Effector memory CD8-positive, alpha-beta T cell (primary cell): ENCODE results near the gene SPON2.

Source experiments
- ATAC-seq: fragments of 150-1000 bp; cut with Tn5 transposase; replicated peaks from 2 replicates; pipeline ENCODE4 v1.10.0; 2021; ENCODE audit warnings: mild to moderate bottlenecking, moderate library complexity
- DNase-seq, 3 experiments: peaks; one replicate each; pipeline ENCODE4 v3.0.0; 2021
- H3K27ac Mint-ChIP-seq, 2 donors: one replicate each; pipeline ENCODE4 v1.8.0; 2022; ENCODE audit warnings: mild to moderate bottlenecking in 2 of 2, mixed read lengths in 2 of 2, moderate library complexity in 2 of 2
- H3K27me3 Mint-ChIP-seq, 2 donors: one replicate each; pipeline ENCODE4 v1.8.0; 2022; ENCODE audit warnings: mixed read lengths in 2 of 2
- H3K36me3 Mint-ChIP-seq: one replicate; pipeline ENCODE4 v1.8.0; 2022; ENCODE audit warnings: mild to moderate bottlenecking, moderate library complexity, mixed read lengths; ENCODE audit not compliant: insufficient read depth
- H3K4me1 Mint-ChIP-seq, 2 donors: one replicate each; pipeline ENCODE4 v1.8.0; 2022; ENCODE audit warnings: low read depth in 2 of 2, mixed read lengths in 2 of 2
- H3K4me3 Mint-ChIP-seq, 2 donors: one replicate each; pipeline ENCODE4 v1.8.0; 2022; ENCODE audit warnings: mild to moderate bottlenecking in 2 of 2, mixed read lengths in 2 of 2, moderate library complexity in 2 of 2
- H3K9me3 Mint-ChIP-seq, 2 donors: one replicate each; pipeline ENCODE4 v1.8.0; 2022; ENCODE audit warnings: mixed read lengths in 2 of 2

The SPON2 gene

GRCh38 chr4:1195109-1195671, 22.8 kb upstream of the SPON2 start:
- Mint-ChIP-seq H3K27me3 (no peaks in the 10 kb centered on the region), H3K4me3 (no peak overlapping the region), H3K9me3 (no peaks in the 10 kb centered on the region), H3K27ac (no peak overlapping the region), H3K36me3 (peaks cover 39% of the 10 kb centered on the region), H3K4me1 (peaks cover 27 to 34% of the 10 kb centered on the region in 2 donors)
- DNase-seq (no peak), ATAC-seq (no peak)

GRCh38 chr4:1194010-1194900, 21.9 kb upstream of the SPON2 start:
- ATAC-seq (no peak), DNase-seq (no peak)

GRCh38 chr4:1193206-1194009, 21.0 kb upstream of the SPON2 start:
- no peak for ATAC-seq
- no peak for DNase-seq
- Mint-ChIP-seq H3K27me3 (no peaks in the 10 kb centered on the region), H3K4me1 (peaks cover 20 to 32% of the 10 kb centered on the region in 2 donors), H3K9me3 (no peaks in the 10 kb centered on the region), H3K27ac (peak overlapping the region; percentile 69 to 75), H3K36me3 (peaks cover 39% of the 10 kb centered on the region), H3K4me3 (peak overlapping the region in 1 of 2 donors; percentile 33)

More at GRCh38 chr4:1194010-1194900, 21.9 kb upstream of the SPON2 start:
- H3K27ac Mint-ChIP-seq, result peak overlapping the region in 1 of 2 donors; percentile 75
- peaks cover 39% of the 10 kb centered on the region for H3K36me3 Mint-ChIP-seq
- H3K9me3 Mint-ChIP-seq, result no peaks in the 10 kb centered on the region
- H3K4me1 Mint-ChIP-seq, result peaks cover 19 to 32% of the 10 kb centered on the region in 2 donors
- no peaks in the 10 kb centered on the region for H3K27me3 Mint-ChIP-seq
- H3K4me3 Mint-ChIP-seq, result peak overlapping the region in 1 of 2 donors; percentile 33

GRCh38 chr4:1192493-1193205, 20.3 kb upstream of the SPON2 start:
- H3K27ac Mint-ChIP-seq, result peak overlapping the region; percentile 69 to 75
- no peak overlapping the region for H3K4me3 Mint-ChIP-seq
- peaks cover 38% of the 10 kb centered on the region for H3K36me3 Mint-ChIP-seq
- no peaks in the 10 kb centered on the region for H3K27me3 Mint-ChIP-seq
- ATAC-seq (no peak), DNase-seq (no peak)
- H3K4me1 Mint-ChIP-seq, result peaks cover 18 to 30% of the 10 kb centered on the region in 2 donors
- H3K9me3 Mint-ChIP-seq, result no peaks in the 10 kb centered on the region

- H3K36me3 Mint-ChIP-seq, result peaks cover 33% of the 10 kb centered on the region
- H3K4me3 Mint-ChIP-seq, result no peak overlapping the region
- no peak for ATAC-seq
- no peaks in the 10 kb centered on the region for H3K9me3 Mint-ChIP-seq
- peak overlapping the region; percentile 73 to 75 for H3K27ac Mint-ChIP-seq
- no peak for DNase-seq
- no peaks in the 10 kb centered on the region for H3K27me3 Mint-ChIP-seq
- H3K4me1 Mint-ChIP-seq, result peaks cover 14 to 26% of the 10 kb centered on the region in 2 donors
Measured at GRCh38 chr4:1192091-1192492, 19.7 kb upstream of the SPON2 start.

GRCh38 chr4:1191621-1192020, 19.2 kb upstream of the SPON2 start:
- H3K27ac Mint-ChIP-seq, result peak overlapping the region; percentile 73 to 75
- peaks cover 28% of the 10 kb centered on the region for H3K36me3 Mint-ChIP-seq
- no peaks in the 10 kb centered on the region for H3K9me3 Mint-ChIP-seq
- DNase-seq (no peak), ATAC-seq (no peak)
- no peaks in the 10 kb centered on the region for H3K27me3 Mint-ChIP-seq
- H3K4me1 Mint-ChIP-seq, result peaks cover 14 to 26% of the 10 kb centered on the region in 2 donors
- H3K4me3 Mint-ChIP-seq, result no peak overlapping the region

GRCh38 chr4:1187182-1187581, 14.8 kb upstream of the SPON2 start:
- Mint-ChIP-seq H3K4me1 (peaks cover 12 to 36% of the 10 kb centered on the region in 2 donors), H3K4me3 (peak overlapping the region in 1 of 2 donors; percentile 0), H3K36me3 (peaks cover 13% of the 10 kb centered on the region), H3K27ac (peak overlapping the region; percentile 6 to 26), H3K27me3 (no peaks in the 10 kb centered on the region), H3K9me3 (peaks cover 0 to 2% of the 10 kb centered on the region in 2 donors)
- peak; percentile 99 for ATAC-seq
- peak; percentile 47 to 61 (median 52) for DNase-seq

GRCh38 chr4:1183985-1184773, 11.8 kb upstream of the SPON2 start:
- no peaks in the 10 kb centered on the region for H3K27me3 Mint-ChIP-seq
- H3K4me3 Mint-ChIP-seq, result peak overlapping the region; percentile 66 to 74
- H3K9me3 Mint-ChIP-seq, result peaks cover 8 to 10% of the 10 kb centered on the region in 2 donors
- H3K36me3 Mint-ChIP-seq, result peaks cover 16% of the 10 kb centered on the region
- DNase-seq (no peak), ATAC-seq (peak; percentile 41)
- H3K27ac Mint-ChIP-seq, result peak overlapping the region; percentile 60 to 70
- peaks cover 24 to 42% of the 10 kb centered on the region in 2 donors for H3K4me1 Mint-ChIP-seq

GRCh38 chr4:1182313-1182712, 9.9 kb upstream of the SPON2 start:
- Mint-ChIP-seq H3K4me1 (peaks cover 30 to 45% of the 10 kb centered on the region in 2 donors), H3K27me3 (no peaks in the 10 kb centered on the region), H3K9me3 (peaks cover 8 to 10% of the 10 kb centered on the region in 2 donors), H3K36me3 (peaks cover 7% of the 10 kb centered on the region), H3K4me3 (peak overlapping the region in 1 of 2 donors; percentile 45), H3K27ac (no peak overlapping the region)
- ATAC-seq (no peak), DNase-seq (no peak)

GRCh38 chr4:1180663-1181062, 8.3 kb upstream of the SPON2 start:
- H3K27me3 Mint-ChIP-seq, result no peaks in the 10 kb centered on the region
- peaks cover 15% of the 10 kb centered on the region for H3K36me3 Mint-ChIP-seq
- H3K4me1 Mint-ChIP-seq, result peaks cover 40 to 54% of the 10 kb centered on the region in 2 donors
- peaks cover 8 to 10% of the 10 kb centered on the region in 2 donors for H3K9me3 Mint-ChIP-seq
- H3K27ac Mint-ChIP-seq, result no peak overlapping the region
- no peak for DNase-seq
- ATAC-seq, result no peak
- H3K4me3 Mint-ChIP-seq, result peak overlapping the region; percentile 3 to 50

- Mint-ChIP-seq H3K36me3 (peaks cover 15% of the 10 kb centered on the region), H3K27me3 (no peaks in the 10 kb centered on the region), H3K4me1 (peaks cover 43 to 57% of the 10 kb centered on the region in 2 donors), H3K4me3 (peak overlapping the region in 1 of 2 donors; percentile 50), H3K27ac (no peak overlapping the region), H3K9me3 (peaks cover 8 to 10% of the 10 kb centered on the region in 2 donors)
- DNase-seq (no peak), ATAC-seq (no peak)
Measured at GRCh38 chr4:1179976-1180375, 7.6 kb upstream of the SPON2 start.

GRCh38 chr4:1179089-1179441, 6.7 kb upstream of the SPON2 start:
- H3K27me3 Mint-ChIP-seq, result no peaks in the 10 kb centered on the region
- peak overlapping the region; percentile 45 to 71 for H3K4me3 Mint-ChIP-seq
- H3K9me3 Mint-ChIP-seq, result peaks cover 8 to 10% of the 10 kb centered on the region in 2 donors
- ATAC-seq (no peak), DNase-seq (no peak)
- peak overlapping the region in 1 of 2 donors; percentile 71 for H3K27ac Mint-ChIP-seq
- peaks cover 41 to 54% of the 10 kb centered on the region in 2 donors for H3K4me1 Mint-ChIP-seq
- H3K36me3 Mint-ChIP-seq, result peaks cover 15% of the 10 kb centered on the region
